Measurements from ENCODE around the gene AXDND1. TPM values are rescaled to one million over a fixed set of nuclear protein-coding genes. Genes with fewer than 3 reads are reported as not detected.

The AXDND1 gene
- total RNA-seq, 5 donors from 2014 or later (not counting 1 experiment from before 2014, with no cell fraction given): 0.19 to 1.5 (median 0.77) TPM; not detected in 2

GRCh38 chr1:179325836-179326235 is 39.9 kb upstream of the AXDND1 start:
- Histone ChIP-seq H3K4me3 (ENCODE audit: control insufficient read depth in 1 of 2, extremely low read depth in 1 of 2, low read length in 1 of 2) (no peak overlapping the region), H3K9me3 (no peaks in the 10 kb centered on the region), H3K27ac (ENCODE audit: low read length) (no peak overlapping the region), H3K36me3 (ENCODE audit: control insufficient read depth in 2 of 2, extremely low read depth in 1 of 2, insufficient read depth in 1 of 2, low read length in 1 of 2) (peaks cover 0 to 38% of the 10 kb centered on the region in 2 donors), H3K27me3 (replicated peaks in 1 of 2; ENCODE audit: control insufficient read depth in 2 of 2, extremely low read depth in 1 of 2, insufficient read depth in 2 of 2, low read length in 1 of 2) (no peaks in the 10 kb centered on the region), H3K4me1 (ENCODE audit: control insufficient read depth in 1 of 2, extremely low read depth in 1 of 2, insufficient read depth in 2 of 2, low read length in 2 of 2) (no peaks in the 10 kb centered on the region)
- peaks cover 28 to 34% (median 32%) of the 10 kb centered on the region in 3 donors for H3K4me1 Mint-ChIP-seq
- ChIA-PET CTCF (interaction anchor here in 1 of 2 donors (0.6 kb wide), 1 partner anchor 551 kb away, joined by 3 read pairs; no protein-coding TSS in a partner anchor), POLR2A (interaction anchor here in 1 of 2 donors (0.7 kb wide), 1 partner anchor 8 kb away, joined by 3 read pairs; no protein-coding TSS in a partner anchor)
- no peaks in the 10 kb centered on the region for H3K27me3 Mint-ChIP-seq
- ATAC-seq (replicated peaks in 1 of 4) (no peak), DNase-seq (no peak)
- WGBS (ENCODE audit: insufficient coverage): 80% methylated on average over 1 of the region's 2 CpGs
- H3K36me3 Mint-ChIP-seq: peaks cover 69% of the 10 kb centered on the region
- no peaks in the 10 kb centered on the region for H3K9me3 Mint-ChIP-seq
- H3K27ac Mint-ChIP-seq: no peak overlapping the region
- H3K4me3 Mint-ChIP-seq: no peak overlapping the region

- H3K36me3 Mint-ChIP-seq: peaks cover 64% of the 10 kb centered on the region
- WGBS (ENCODE audit: insufficient coverage): no CpG with 5 or more reads among the region's 3 CpGs
- H3K27me3 Mint-ChIP-seq: no peaks in the 10 kb centered on the region
- H3K36me3 ChIP-seq (ENCODE audit: control insufficient read depth in 2 of 2, extremely low read depth in 1 of 2, insufficient read depth in 1 of 2, low read length in 1 of 2): peaks cover 0 to 37% of the 10 kb centered on the region in 2 donors
- ChIA-PET POLR2A (no interaction called here), CTCF (no interaction called here)
- no peak for ATAC-seq (replicated peaks in 1 of 4)
- no peaks in the 10 kb centered on the region for H3K9me3 ChIP-seq
- no peak overlapping the region for H3K4me3 ChIP-seq (ENCODE audit: control insufficient read depth in 1 of 2, extremely low read depth in 1 of 2, low read length in 1 of 2)
- peaks cover 26 to 35% (median 33%) of the 10 kb centered on the region in 3 donors for H3K4me1 Mint-ChIP-seq
- H3K27ac Mint-ChIP-seq: no peak overlapping the region
- no peak overlapping the region for H3K27ac ChIP-seq (ENCODE audit: low read length)
- no peak for DNase-seq
- no peaks in the 10 kb centered on the region for H3K4me1 ChIP-seq (ENCODE audit: control insufficient read depth in 1 of 2, extremely low read depth in 1 of 2, insufficient read depth in 2 of 2, low read length in 2 of 2)
- no peaks in the 10 kb centered on the region for H3K27me3 ChIP-seq (replicated peaks in 1 of 2; ENCODE audit: control insufficient read depth in 2 of 2, extremely low read depth in 1 of 2, insufficient read depth in 2 of 2, low read length in 1 of 2)
- no peak overlapping the region for H3K4me3 Mint-ChIP-seq
- H3K9me3 Mint-ChIP-seq: no peaks in the 10 kb centered on the region
These were observed 39.0 kb upstream of the AXDND1 start for GRCh38 chr1:179326746-179327145.

GRCh38 chr1:179327196-179327595 is 38.6 kb upstream of the AXDND1 start:
- no peak overlapping the region for H3K27ac Mint-ChIP-seq
- WGBS (ENCODE audit: insufficient coverage): 100% methylated on average over 2 of the region's 7 CpGs
- DNase-seq (no peak), ATAC-seq (replicated peaks in 1 of 4) (no peak)
- H3K27me3 Mint-ChIP-seq: no peaks in the 10 kb centered on the region
- H3K4me3 Mint-ChIP-seq: no peak overlapping the region
- no peaks in the 10 kb centered on the region for H3K9me3 ChIP-seq
- no peak overlapping the region for H3K27ac ChIP-seq (ENCODE audit: low read length)
- no peaks in the 10 kb centered on the region for H3K27me3 ChIP-seq (replicated peaks in 1 of 2; ENCODE audit: control insufficient read depth in 2 of 2, extremely low read depth in 1 of 2, insufficient read depth in 2 of 2, low read length in 1 of 2)
- no peaks in the 10 kb centered on the region for H3K9me3 Mint-ChIP-seq
- H3K4me1 ChIP-seq (ENCODE audit: control insufficient read depth in 1 of 2, extremely low read depth in 1 of 2, insufficient read depth in 2 of 2, low read length in 2 of 2): no peaks in the 10 kb centered on the region
- peaks cover 60% of the 10 kb centered on the region for H3K36me3 Mint-ChIP-seq
- CTCF ChIA-PET: interaction anchor here in 1 of 2 donors (0.6 kb wide), 2 partner anchors 39 to 90 kb away, joined by 3 read pairs; no protein-coding TSS in a partner anchor
- H3K4me3 ChIP-seq (ENCODE audit: control insufficient read depth in 1 of 2, extremely low read depth in 1 of 2, low read length in 1 of 2): no peak overlapping the region
- POLR2A ChIA-PET: interaction anchor here in 1 of 2 donors (0.5 kb wide), 1 partner anchor 311 kb away, joined by 9 read pairs; no protein-coding TSS in a partner anchor
- H3K36me3 ChIP-seq (ENCODE audit: control insufficient read depth in 2 of 2, extremely low read depth in 1 of 2, insufficient read depth in 1 of 2, low read length in 1 of 2): peaks cover 0 to 37% of the 10 kb centered on the region in 2 donors
- peaks cover 23 to 32% (median 30%) of the 10 kb centered on the region in 3 donors for H3K4me1 Mint-ChIP-seq

- Mint-ChIP-seq H3K9me3 (no peaks in the 10 kb centered on the region), H3K36me3 (peaks cover 59% of the 10 kb centered on the region), H3K27me3 (no peaks in the 10 kb centered on the region), H3K27ac (peak overlapping the region in 1 of 2 donors; percentile 5), H3K4me1 (peaks cover 18 to 32% (median 25%) of the 10 kb centered on the region in 3 donors), H3K4me3 (no peak overlapping the region)
- ATAC-seq (replicated peaks in 1 of 4) (no peak), DNase-seq (no peak)
- ChIA-PET POLR2A (interaction anchor here (0.5 to 0.6 kb wide), 2 partner anchors 41 to 312 kb away, joined by 3 to 9 read pairs; no protein-coding TSS in a partner anchor), CTCF (interaction anchor here (0.6 to 0.9 kb wide), 3 partner anchors 39 to 325 kb away, joined by 3 read pairs; no protein-coding TSS in a partner anchor)
- H3K27me3 ChIP-seq (replicated peaks in 1 of 2; ENCODE audit: control insufficient read depth in 2 of 2, extremely low read depth in 1 of 2, insufficient read depth in 2 of 2, low read length in 1 of 2): no peaks in the 10 kb centered on the region
- 92% methylated on average over 3 of the region's 3 CpGs for WGBS (ENCODE audit: insufficient coverage)
- H3K36me3 ChIP-seq (ENCODE audit: control insufficient read depth in 2 of 2, extremely low read depth in 1 of 2, insufficient read depth in 1 of 2, low read length in 1 of 2): peaks cover 0 to 37% of the 10 kb centered on the region in 2 donors
- no peaks in the 10 kb centered on the region for H3K9me3 ChIP-seq
- no peak overlapping the region for H3K27ac ChIP-seq (ENCODE audit: low read length)
- H3K4me3 ChIP-seq (ENCODE audit: control insufficient read depth in 1 of 2, extremely low read depth in 1 of 2, low read length in 1 of 2): no peak overlapping the region
- H3K4me1 ChIP-seq (ENCODE audit: control insufficient read depth in 1 of 2, extremely low read depth in 1 of 2, insufficient read depth in 2 of 2, low read length in 2 of 2): no peaks in the 10 kb centered on the region
These were observed 38.1 kb upstream of the AXDND1 start for GRCh38 chr1:179327679-179328078.

GRCh38 chr1:179329862-179330261 is 35.9 kb upstream of the AXDND1 start:
- H3K27ac Mint-ChIP-seq: no peak overlapping the region
- peaks cover 54% of the 10 kb centered on the region for H3K36me3 Mint-ChIP-seq

GRCh38 chr1:179334440-179334839 is 31.3 kb upstream of the AXDND1 start:
- ChIA-PET POLR2A (no interaction called here), CTCF (no interaction called here)
- Mint-ChIP-seq H3K27me3 (no peaks in the 10 kb centered on the region), H3K9me3 (no peaks in the 10 kb centered on the region), H3K36me3 (peaks cover 39% of the 10 kb centered on the region), H3K4me1 (peaks cover 14 to 28% (median 20%) of the 10 kb centered on the region in 3 donors), H3K27ac (no peak overlapping the region), H3K4me3 (no peak overlapping the region)
- Histone ChIP-seq H3K9me3 (no peaks in the 10 kb centered on the region), H3K4me1 (ENCODE audit: control insufficient read depth in 1 of 2, extremely low read depth in 1 of 2, insufficient read depth in 2 of 2, low read length in 2 of 2) (no peaks in the 10 kb centered on the region), H3K36me3 (ENCODE audit: control insufficient read depth in 2 of 2, extremely low read depth in 1 of 2, insufficient read depth in 1 of 2, low read length in 1 of 2) (peaks cover 7 to 23% of the 10 kb centered on the region in 2 donors), H3K4me3 (ENCODE audit: control insufficient read depth in 1 of 2, extremely low read depth in 1 of 2, low read length in 1 of 2) (no peak overlapping the region), H3K27me3 (replicated peaks in 1 of 2; ENCODE audit: control insufficient read depth in 2 of 2, extremely low read depth in 1 of 2, insufficient read depth in 2 of 2, low read length in 1 of 2) (no peaks in the 10 kb centered on the region), H3K27ac (ENCODE audit: low read length) (no peak overlapping the region)
- ATAC-seq (replicated peaks in 1 of 4) (no peak), DNase-seq (no peak)
- no CpG with 5 or more reads among the region's 4 CpGs for WGBS (ENCODE audit: insufficient coverage)

More at GRCh38 chr1:179329862-179330261, 35.9 kb upstream of the AXDND1 start:
- Mint-ChIP-seq H3K4me3 (no peak overlapping the region), H3K4me1 (peaks cover 14 to 28% (median 18%) of the 10 kb centered on the region in 3 donors), H3K27me3 (no peaks in the 10 kb centered on the region), H3K9me3 (no peaks in the 10 kb centered on the region)
- H3K27me3 ChIP-seq (replicated peaks in 1 of 2; ENCODE audit: control insufficient read depth in 2 of 2, extremely low read depth in 1 of 2, insufficient read depth in 2 of 2, low read length in 1 of 2): no peaks in the 10 kb centered on the region
- peaks cover 0 to 26% of the 10 kb centered on the region in 2 donors for H3K36me3 ChIP-seq (ENCODE audit: control insufficient read depth in 2 of 2, extremely low read depth in 1 of 2, insufficient read depth in 1 of 2, low read length in 1 of 2)
- ATAC-seq (replicated peaks in 1 of 4) (no peak), DNase-seq (no peak)
- no peak overlapping the region for H3K4me3 ChIP-seq (ENCODE audit: control insufficient read depth in 1 of 2, extremely low read depth in 1 of 2, low read length in 1 of 2)
- no peaks in the 10 kb centered on the region for H3K9me3 ChIP-seq
- POLR2A ChIA-PET: no interaction called here
- no peak overlapping the region for H3K27ac ChIP-seq (ENCODE audit: low read length)
- no peaks in the 10 kb centered on the region for H3K4me1 ChIP-seq (ENCODE audit: control insufficient read depth in 1 of 2, extremely low read depth in 1 of 2, insufficient read depth in 2 of 2, low read length in 2 of 2)
- CTCF ChIA-PET: no interaction called here
- no CpG with 5 or more reads among the region's 2 CpGs for WGBS (ENCODE audit: insufficient coverage)
